ENCODE data around the gene LMBR1L.

GRCh38 chr12:49105504-49106084 is 5.1 kb downstream of the LMBR1L start:
- TF ChIP-seq CTCF (IDR thresholded peaks at IDR 0.05; ENCODE audit: poor library complexity, severe bottlenecking) (no peak), RAD21 (conservative IDR thresholded peaks at IDR 0.05) (no peak)

Data from neural cell (in vitro differentiated cells).